HEK293 (cell line): Measurements from ENCODE around the gene DLEC1.
A peak's percentile ranks its signal among the peaks of the same experiment; 100 is the strongest.
"Not testable (repeated sequence)": the region's sequence is repeated elsewhere in the genome, so short reads cannot be mapped to it uniquely, and the experiment has no call there.

Experiments
- CTCF ChIA-PET: fragments of 350-600 bp; formaldehyde crosslinking; extraction: SDS; loops from one replicate; lab custom pipeline; 2021; ENCODE audit warnings: antibody characterized with exemption; lab: Yijun Ruan, JAX
- POLR2A ChIA-PET: fragments of 300-600 bp; formaldehyde crosslinking; extraction: SDS; loops from one replicate; lab custom pipeline; 2020; ENCODE audit warnings: antibody characterized with exemption, inconsistent platforms; lab: Yijun Ruan, JAX
- H3K27ac ChIP-seq: fragments of 200-500 bp; sonication (Bioruptor generic); 2 replicates; pipeline ENCODE4 v1.5.1; 2014; ENCODE audit warnings: low read depth, low read length, control low read depth, inconsistent platforms; ENCODE audit errors: extremely low read depth
- H3K36me3 ChIP-seq, 2 experiments: fragments of 200-500 bp in 1 of 2; sonication (Bioruptor generic) in 1 of 2; 1 replicate in 1 of 2; 2 replicates in 1 of 2; pipeline ENCODE4 v1.5.1; 2014 to 2017; ENCODE audit warnings: inconsistent platforms in 2 of 2, low read length in 2 of 2; ENCODE audit not compliant: control insufficient read depth in 2 of 2, insufficient read depth in 1 of 2
- H3K4me1 ChIP-seq: fragments of 200-500 bp; sonication (Bioruptor generic); 2 replicates; pipeline ENCODE4 v1.5.1; 2014; ENCODE audit warnings: mild to moderate bottlenecking, low read length, inconsistent platforms; ENCODE audit not compliant: control insufficient read depth, insufficient read depth
- H3K4me3 ChIP-seq: 2 replicates; pipeline ENCODE4 v1.5.1; 2011; ENCODE audit warnings: low read depth, mild to moderate bottlenecking, control low read depth, low read length, moderate library complexity
- H3K9me3 ChIP-seq: fragments of 200-500 bp; sonication (Bioruptor generic); 2 replicates; pipeline ENCODE4 v1.5.1; 2014; ENCODE audit warnings: low read depth, low read length, inconsistent platforms; ENCODE audit not compliant: control insufficient read depth, insufficient read depth
- HIC1 ChIP-seq: fragments of 450-650 bp; formaldehyde crosslinking; IDR thresholded peaks from 2 replicates; pipeline ENCODE4 v1.5.1; 2016; ENCODE audit warnings: missing biosample characterization, missing genetic modification characterization
- MYNN ChIP-seq: fragments of 450-650 bp; formaldehyde crosslinking; IDR thresholded peaks from 2 replicates; pipeline ENCODE4 v1.5.1; 2016; ENCODE audit warnings: missing biosample characterization, missing genetic modification characterization, borderline replicate concordance
- ZBTB11 ChIP-seq: fragments of 450-650 bp; formaldehyde crosslinking; conservative IDR thresholded peaks from 2 replicates; pipeline ENCODE4 v1.5.1; 2016; ENCODE audit warnings: low read depth, missing biosample characterization, missing genetic modification characterization
- ZBTB20 ChIP-seq: fragments of 450-650 bp; formaldehyde crosslinking; IDR thresholded peaks from 2 replicates; pipeline ENCODE4 v1.5.1; 2016; ENCODE audit warnings: missing biosample characterization, missing genetic modification characterization
- ZBTB8A ChIP-seq: fragments of 450-650 bp; formaldehyde crosslinking; IDR thresholded peaks from 2 replicates; pipeline ENCODE4 v1.5.1; 2016; ENCODE audit warnings: missing biosample characterization, missing genetic modification characterization
- ZFP69B ChIP-seq: fragments of 450-650 bp; formaldehyde crosslinking; IDR thresholded peaks from 2 replicates; pipeline ENCODE4 v1.5.1; 2016; ENCODE audit warnings: missing biosample characterization, missing genetic modification characterization
- ZIC2 ChIP-seq: fragments of 450-650 bp; formaldehyde crosslinking; IDR thresholded peaks from 2 replicates; pipeline ENCODE4 v1.5.1; 2016; ENCODE audit warnings: missing biosample characterization, missing genetic modification characterization
- ZNF133 ChIP-seq: fragments of 450-650 bp; formaldehyde crosslinking; IDR thresholded peaks from 2 replicates; pipeline ENCODE4 v1.5.1; 2016; ENCODE audit warnings: missing biosample characterization, missing genetic modification characterization
- ZNF146 ChIP-seq: fragments of 450-650 bp; formaldehyde crosslinking; IDR thresholded peaks from 2 replicates; pipeline ENCODE4 v1.5.1; 2016; ENCODE audit warnings: missing biosample characterization, missing genetic modification characterization
- ZNF311 ChIP-seq: fragments of 450-650 bp; formaldehyde crosslinking; IDR thresholded peaks from 2 replicates; pipeline ENCODE4 v1.5.1; 2017; ENCODE audit warnings: missing biosample characterization, missing genetic modification characterization, borderline replicate concordance
- ZNF404 ChIP-seq: fragments of 450-650 bp; formaldehyde crosslinking; IDR thresholded peaks from 2 replicates; pipeline ENCODE4 v1.5.1; 2017; ENCODE audit warnings: missing biosample characterization, missing genetic modification characterization
- ZNF510 ChIP-seq: fragments of 450-650 bp; formaldehyde crosslinking; IDR thresholded peaks from 2 replicates; pipeline ENCODE4 v1.5.1; 2018; ENCODE audit warnings: mild to moderate bottlenecking, missing genetic modification characterization, missing biosample characterization; ENCODE audit not compliant: insufficient replicate concordance
- ZNF518A ChIP-seq: fragments of 450-650 bp; formaldehyde crosslinking; conservative IDR thresholded peaks from 2 replicates; pipeline ENCODE4 v1.5.1; 2016; ENCODE audit warnings: low read depth, missing biosample characterization, missing genetic modification characterization
- ZNF548 ChIP-seq: fragments of 450-650 bp; formaldehyde crosslinking; IDR thresholded peaks from 2 replicates; pipeline ENCODE4 v1.5.1; 2016; ENCODE audit warnings: missing biosample characterization, missing genetic modification characterization
- ZNF639 ChIP-seq: fragments of 450-650 bp; formaldehyde crosslinking; IDR thresholded peaks from 2 replicates; pipeline ENCODE4 v1.5.1; 2016; ENCODE audit warnings: missing biosample characterization, missing genetic modification characterization
- ZNF692 ChIP-seq: fragments of 450-650 bp; formaldehyde crosslinking; IDR thresholded peaks from 2 replicates; pipeline ENCODE4 v1.5.1; 2016; ENCODE audit warnings: missing biosample characterization, missing genetic modification characterization
- ZNF701 ChIP-seq: fragments of 450-650 bp; formaldehyde crosslinking; IDR thresholded peaks from 2 replicates; pipeline ENCODE4 v1.5.1; 2016; ENCODE audit warnings: missing biosample characterization, missing genetic modification characterization

DLEC1 gene

GRCh38 chr3:38053813-38054498 is 14.9 kb downstream of the DLEC1 start:
- H3K4me1 ChIP-seq, POLR2A ChIA-PET, H3K36me3 ChIP-seq, H3K27ac ChIP-seq, H3K9me3 ChIP-seq, H3K4me3 ChIP-seq, CTCF ChIA-PET: not testable (repeated sequence)
- peak; percentile 88 for TF ChIP-seq ZIC2

GRCh38 chr3:38054499-38055001 is 15.5 kb downstream of the DLEC1 start:
- CTCF ChIA-PET = no interaction called here
- Histone ChIP-seq H3K4me3 (no peak overlapping the region), H3K27ac (no peak overlapping the region), H3K4me1 (no peaks in the 10 kb centered on the region), H3K9me3 (no peaks in the 10 kb centered on the region), H3K36me3 (no peaks in the 10 kb centered on the region)
- TF ChIP-seq ZNF692 = 0 out of 2 replicates have a peak, but pooled peaks have one; percentile 44
- no peak for TF ChIP-seq ZNF404 (tag by site-specific recombination)
- TF ChIP-seq ZNF701 = no peak
- no peak for TF ChIP-seq ZNF510 (tag by site-specific recombination)
- POLR2A ChIA-PET = no interaction called here

- Histone ChIP-seq H3K36me3 (no peaks in the 10 kb centered on the region), H3K4me1 (no peaks in the 10 kb centered on the region), H3K4me3 (no peak overlapping the region), H3K9me3 (no peaks in the 10 kb centered on the region), H3K27ac (no peak overlapping the region)
- POLR2A ChIA-PET = no interaction called here
- CTCF ChIA-PET = interaction anchor here (0.7 to 1.3 kb wide), 2 partner anchors 55 to 62 kb away, joined by 3 read pairs; no protein-coding TSS in a partner anchor
- TF ChIP-seq MYNN (tag by site-specific recombination) (no peak), ZBTB11 (tag by site-specific recombination) (no peak), ZNF639 (tag by site-specific recombination) (no peak), ZNF133 (no peak), ZNF518A (tag by site-specific recombination) (no peak), ZFP69B (no peak), ZNF311 (tag by site-specific recombination) (no peak), ZNF548 (tag by site-specific recombination) (no peak), HIC1 (no peak), ZBTB8A (no peak), ZBTB20 (tag by site-specific recombination) (no peak), ZNF146 (tag by site-specific recombination) (no peak)
These were observed 20.1 kb downstream of the DLEC1 start for GRCh38 chr3:38059148-38059547.
